Measurements from ENCODE around the gene TNPO1. TPM values are rescaled to one million over a fixed set of nuclear protein-coding genes. Genes with fewer than 3 reads are reported as not detected.

TNPO1 gene
- total and polyA plus RNA-seq, 2 of the 13 experiments (the other 11 are each of a cell fraction or from before 2014, with no cell fraction given), result 26.7 to 123 TPM

DNA sequence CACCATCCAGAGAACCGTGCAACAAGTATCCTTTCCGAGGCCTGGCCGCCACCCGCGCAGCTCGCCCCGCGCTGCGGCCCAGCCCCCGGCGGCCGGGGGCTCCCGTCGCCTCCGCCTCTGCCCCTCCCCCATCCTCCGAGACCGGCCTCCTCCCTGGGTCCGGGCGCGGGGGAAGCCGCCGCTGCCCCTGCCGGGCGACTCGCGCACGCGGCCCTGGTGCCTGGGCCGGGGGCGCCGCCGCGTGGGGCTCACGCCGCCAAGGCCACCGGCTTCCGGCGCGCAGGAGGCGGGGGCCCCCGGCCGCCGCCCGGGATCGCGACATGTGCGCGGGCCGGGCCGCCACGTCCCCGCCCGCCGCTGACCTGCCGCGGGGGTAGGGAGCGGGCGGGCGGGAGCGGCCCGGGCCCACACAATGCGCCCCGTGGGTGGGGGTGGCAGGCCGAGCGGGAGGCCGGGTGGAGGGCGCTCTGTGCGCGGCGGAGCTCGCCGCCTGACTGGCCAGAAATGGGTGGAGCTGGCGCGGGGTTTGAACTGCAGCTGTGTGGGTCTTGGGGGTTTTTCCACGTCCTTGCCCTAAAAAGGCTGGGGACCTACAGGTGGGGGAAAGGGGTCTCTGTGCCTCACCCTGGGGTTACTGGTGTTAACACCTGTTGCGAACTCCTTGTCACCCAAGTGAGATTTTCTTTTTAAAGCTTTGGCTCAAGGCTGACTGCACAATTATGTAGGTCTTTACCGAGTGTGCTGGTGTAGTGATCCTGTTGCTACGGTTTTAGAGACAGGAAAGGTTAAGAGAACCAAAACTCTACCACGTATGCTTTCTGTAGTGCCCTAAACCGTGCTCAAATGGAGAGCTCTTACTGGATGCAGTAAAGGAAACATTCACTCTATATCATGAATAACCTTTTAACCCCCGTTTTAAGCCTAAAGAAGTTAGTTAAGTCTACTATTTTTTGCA, 32.3 kb downstream of the TNPO1 start (continued):
- no peak; the same call in 1 of the 2 replicates for TF ChIP-seq ZNF558 (CRISPR knock-in tag; IDR thresholded peaks at IDR 0.05; ENCODE audit: borderline replicate concordance)
- no peak for TF ChIP-seq HOXA5 (CRISPR knock-in tag; IDR thresholded peaks at IDR 0.05)
- no peak for TF ChIP-seq MATR3 (CRISPR knock-in tag; IDR thresholded peaks at IDR 0.05)
- no peak for TF ChIP-seq CREB1 (IDR thresholded peaks at IDR 0.05)
- no peak for TF ChIP-seq CREB1 (CRISPR knock-in tag; IDR thresholded peaks at IDR 0.05)
- TF ChIP-seq, protein P1, sequence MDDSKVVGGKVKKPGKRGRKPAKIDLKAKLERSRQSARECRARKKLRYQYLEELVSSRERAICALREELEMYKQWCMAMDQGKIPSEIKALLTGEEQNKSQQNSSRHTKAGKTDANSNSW (CRISPR knock-in tag; IDR thresholded peaks at IDR 0.05; ENCODE audit: borderline replicate concordance), result no peak
- no peak for TF ChIP-seq SMAD9 (CRISPR knock-in tag; IDR thresholded peaks at IDR 0.05)
- TF ChIP-seq, protein P2, sequence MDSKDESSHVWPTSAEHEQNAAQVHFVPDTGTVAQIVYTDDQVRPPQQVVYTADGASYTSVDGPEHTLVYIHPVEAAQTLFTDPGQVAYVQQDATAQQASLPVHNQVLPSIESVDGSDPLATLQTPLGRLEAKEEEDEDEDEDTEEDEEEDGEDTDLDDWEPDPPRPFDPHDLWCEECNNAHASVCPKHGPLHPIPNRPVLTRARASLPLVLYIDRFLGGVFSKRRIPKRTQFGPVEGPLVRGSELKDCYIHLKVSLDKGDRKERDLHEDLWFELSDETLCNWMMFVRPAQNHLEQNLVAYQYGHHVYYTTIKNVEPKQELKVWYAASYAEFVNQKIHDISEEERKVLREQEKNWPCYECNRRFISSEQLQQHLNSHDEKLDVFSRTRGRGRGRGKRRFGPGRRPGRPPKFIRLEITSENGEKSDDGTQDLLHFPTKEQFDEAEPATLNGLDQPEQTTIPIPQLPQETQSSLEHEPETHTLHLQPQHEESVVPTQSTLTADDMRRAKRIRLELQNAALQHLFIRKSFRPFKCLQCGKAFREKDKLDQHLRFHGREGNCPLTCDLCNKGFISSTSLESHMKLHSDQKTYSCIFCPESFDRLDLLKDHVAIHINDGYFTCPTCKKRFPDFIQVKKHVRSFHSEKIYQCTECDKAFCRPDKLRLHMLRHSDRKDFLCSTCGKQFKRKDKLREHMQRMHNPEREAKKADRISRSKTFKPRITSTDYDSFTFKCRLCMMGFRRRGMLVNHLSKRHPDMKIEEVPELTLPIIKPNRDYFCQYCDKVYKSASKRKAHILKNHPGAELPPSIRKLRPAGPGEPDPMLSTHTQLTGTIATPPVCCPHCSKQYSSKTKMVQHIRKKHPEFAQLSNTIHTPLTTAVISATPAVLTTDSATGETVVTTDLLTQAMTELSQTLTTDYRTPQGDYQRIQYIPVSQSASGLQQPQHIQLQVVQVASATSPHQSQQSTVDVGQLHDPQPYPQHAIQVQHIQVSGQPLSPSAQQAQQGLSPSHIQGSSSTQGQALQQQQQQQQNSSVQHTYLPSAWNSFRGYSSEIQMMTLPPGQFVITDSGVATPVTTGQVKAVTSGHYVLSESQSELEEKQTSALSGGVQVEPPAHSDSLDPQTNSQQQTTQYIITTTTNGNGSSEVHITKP (CRISPR knock-in tag; IDR thresholded peaks at IDR 0.05; ENCODE audit: low read depth), result no peak
- TF ChIP-seq, protein P3, sequence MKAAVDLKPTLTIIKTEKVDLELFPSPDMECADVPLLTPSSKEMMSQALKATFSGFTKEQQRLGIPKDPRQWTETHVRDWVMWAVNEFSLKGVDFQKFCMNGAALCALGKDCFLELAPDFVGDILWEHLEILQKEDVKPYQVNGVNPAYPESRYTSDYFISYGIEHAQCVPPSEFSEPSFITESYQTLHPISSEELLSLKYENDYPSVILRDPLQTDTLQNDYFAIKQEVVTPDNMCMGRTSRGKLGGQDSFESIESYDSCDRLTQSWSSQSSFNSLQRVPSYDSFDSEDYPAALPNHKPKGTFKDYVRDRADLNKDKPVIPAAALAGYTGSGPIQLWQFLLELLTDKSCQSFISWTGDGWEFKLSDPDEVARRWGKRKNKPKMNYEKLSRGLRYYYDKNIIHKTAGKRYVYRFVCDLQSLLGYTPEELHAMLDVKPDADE (CRISPR knock-in tag; IDR thresholded peaks at IDR 0.05), result no peak
- TF ChIP-seq GTF2F1 (IDR thresholded peaks at IDR 0.05; ENCODE audit: low read length), result no peak
- TF ChIP-seq SP1 (IDR thresholded peaks at IDR 0.05), result no peak
- TF ChIP-seq SP1 (CRISPR knock-in tag; IDR thresholded peaks at IDR 0.05), result no peak
- TF ChIP-seq, protein P4, sequence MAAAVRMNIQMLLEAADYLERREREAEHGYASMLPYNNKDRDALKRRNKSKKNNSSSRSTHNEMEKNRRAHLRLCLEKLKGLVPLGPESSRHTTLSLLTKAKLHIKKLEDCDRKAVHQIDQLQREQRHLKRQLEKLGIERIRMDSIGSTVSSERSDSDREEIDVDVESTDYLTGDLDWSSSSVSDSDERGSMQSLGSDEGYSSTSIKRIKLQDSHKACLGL (CRISPR knock-in tag; IDR thresholded peaks at IDR 0.05), result peak; percentile 63; the same call in 1 of the 2 replicates
- TF ChIP-seq, protein P5, sequence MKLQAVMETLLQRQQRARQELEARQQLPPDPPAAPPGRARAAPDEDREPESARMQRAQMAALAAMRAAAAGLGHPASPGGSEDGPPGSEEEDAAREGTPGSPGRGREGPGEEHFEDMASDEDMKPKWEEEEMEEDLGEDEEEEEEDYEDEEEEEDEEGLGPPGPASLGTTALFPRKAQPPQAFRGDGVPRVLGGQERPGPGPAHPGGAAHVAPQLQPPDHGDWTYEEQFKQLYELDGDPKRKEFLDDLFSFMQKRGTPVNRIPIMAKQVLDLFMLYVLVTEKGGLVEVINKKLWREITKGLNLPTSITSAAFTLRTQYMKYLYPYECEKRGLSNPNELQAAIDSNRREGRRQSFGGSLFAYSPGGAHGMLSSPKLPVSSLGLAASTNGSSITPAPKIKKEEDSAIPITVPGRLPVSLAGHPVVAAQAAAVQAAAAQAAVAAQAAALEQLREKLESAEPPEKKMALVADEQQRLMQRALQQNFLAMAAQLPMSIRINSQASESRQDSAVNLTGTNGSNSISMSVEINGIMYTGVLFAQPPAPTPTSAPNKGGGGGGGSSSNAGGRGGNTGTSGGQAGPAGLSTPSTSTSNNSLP (IDR thresholded peaks at IDR 0.05; ENCODE audit: low read depth, low read length), result no peak
- no peak for TF ChIP-seq ZNF251 (CRISPR knock-in tag; IDR thresholded peaks at IDR 0.05)
- TF ChIP-seq RAD51 (IDR thresholded peaks at IDR 0.05; ENCODE audit: borderline replicate concordance), result no peak
- TF ChIP-seq CBFB (CRISPR knock-in tag; IDR thresholded peaks at IDR 0.05), result no peak
- TF ChIP-seq, protein P6, sequence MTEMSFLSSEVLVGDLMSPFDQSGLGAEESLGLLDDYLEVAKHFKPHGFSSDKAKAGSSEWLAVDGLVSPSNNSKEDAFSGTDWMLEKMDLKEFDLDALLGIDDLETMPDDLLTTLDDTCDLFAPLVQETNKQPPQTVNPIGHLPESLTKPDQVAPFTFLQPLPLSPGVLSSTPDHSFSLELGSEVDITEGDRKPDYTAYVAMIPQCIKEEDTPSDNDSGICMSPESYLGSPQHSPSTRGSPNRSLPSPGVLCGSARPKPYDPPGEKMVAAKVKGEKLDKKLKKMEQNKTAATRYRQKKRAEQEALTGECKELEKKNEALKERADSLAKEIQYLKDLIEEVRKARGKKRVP (CRISPR knock-in tag; IDR thresholded peaks at IDR 0.05), result no peak
- peak; percentile 61 for TF ChIP-seq ZFY (CRISPR knock-in tag; IDR thresholded peaks at IDR 0.05)
- TF ChIP-seq ZNF264 (CRISPR knock-in tag; IDR thresholded peaks at IDR 0.05), result no peak
- no peak for TF ChIP-seq NKX3-1 (CRISPR knock-in tag; IDR thresholded peaks at IDR 0.05)
- TF ChIP-seq ZNF20 (CRISPR knock-in tag; IDR thresholded peaks at IDR 0.05), result no peak
- peak; percentile 49; the same call in 1 of the 2 replicates for TF ChIP-seq SIN3A (IDR thresholded peaks at IDR 0.05; ENCODE audit: borderline replicate concordance, low read depth, low read length)
